ENCODE data around the gene GAS7. TPM values are rescaled to one million over a fixed set of nuclear protein-coding genes. Genes with fewer than 3 reads are reported as not detected.

The GAS7 gene
- total RNA-seq, 1 experiment from 2014 or later = 0.10 TPM

DNA sequence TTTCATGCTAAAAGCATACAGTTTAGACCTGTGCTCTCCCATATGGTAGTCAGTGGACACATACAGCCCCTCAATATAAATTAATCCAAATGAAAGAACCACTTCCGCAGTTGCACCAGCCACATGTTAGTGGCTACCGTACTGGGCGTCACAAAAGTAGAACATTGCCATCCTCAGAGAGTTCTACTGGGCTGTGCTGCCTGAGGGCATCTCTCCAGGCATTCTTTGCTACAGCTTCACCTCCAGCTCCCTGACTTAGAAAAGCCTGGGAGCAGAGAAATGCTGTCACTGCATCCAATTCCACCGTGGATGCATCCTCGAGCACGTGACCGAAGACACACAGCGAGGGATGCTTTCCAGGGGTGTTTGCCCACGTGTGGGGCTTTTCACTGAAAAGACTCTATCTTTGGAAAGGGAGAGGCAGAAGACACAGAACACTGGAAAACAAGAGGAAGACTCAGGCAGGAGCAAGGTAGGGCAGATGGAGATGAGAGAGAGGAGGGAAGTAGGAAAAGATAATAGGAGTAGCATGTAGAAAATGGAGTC, 86.4 kb downstream of the GAS7 start:
- no peak for DNase-seq (ENCODE audit: low spot score)

GRCh38 chr17:10109146-10109545, 89.3 kb downstream of the GAS7 start:
- DNase-seq (ENCODE audit: low spot score) = no peak

GRCh38 chr17:10107316-10108165, 90.9 kb downstream of the GAS7 start:
- no peak for DNase-seq (ENCODE audit: low spot score)

- no peak for DNase-seq (ENCODE audit: low spot score)
These were observed 92.3 kb downstream of the GAS7 start for GRCh38 chr17:10106067-10106466.

GRCh38 chr17:10105513-10106001, 92.8 kb downstream of the GAS7 start:
- DNase-seq (ENCODE audit: low spot score) = no peak

DNA sequence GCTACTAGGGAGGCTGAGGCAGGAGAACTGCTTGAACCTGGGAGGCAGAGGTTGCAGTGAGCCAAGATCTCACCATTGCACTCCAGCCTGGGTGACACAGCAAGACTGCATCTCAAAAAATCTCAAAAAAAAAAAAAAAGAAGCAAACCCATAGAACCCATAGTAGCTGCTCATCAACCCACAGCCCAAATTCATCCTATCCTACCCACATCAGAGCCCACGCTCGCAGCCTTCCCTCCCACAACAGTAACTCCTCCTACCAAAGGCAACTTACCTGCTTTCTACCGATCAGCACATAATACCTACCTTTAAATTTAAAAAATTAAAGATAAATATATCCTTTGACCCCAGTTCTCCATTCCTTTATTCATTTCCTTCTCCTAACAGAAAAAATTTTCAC, 94.7 kb downstream of the GAS7 start:
- DNase-seq (ENCODE audit: low spot score) = no peak

- no peak for DNase-seq (ENCODE audit: low spot score)
These were observed 95.6 kb downstream of the GAS7 start for GRCh38 chr17:10102817-10103216.

GRCh38 chr17:10099051-10099571, 99.3 kb downstream of the GAS7 start:
- peak; percentile 42 for DNase-seq (ENCODE audit: low spot score)

- no peak for DNase-seq (ENCODE audit: low spot score)
These were observed 101.8 kb downstream of the GAS7 start for GRCh38 chr17:10096596-10096995.

DNA sequence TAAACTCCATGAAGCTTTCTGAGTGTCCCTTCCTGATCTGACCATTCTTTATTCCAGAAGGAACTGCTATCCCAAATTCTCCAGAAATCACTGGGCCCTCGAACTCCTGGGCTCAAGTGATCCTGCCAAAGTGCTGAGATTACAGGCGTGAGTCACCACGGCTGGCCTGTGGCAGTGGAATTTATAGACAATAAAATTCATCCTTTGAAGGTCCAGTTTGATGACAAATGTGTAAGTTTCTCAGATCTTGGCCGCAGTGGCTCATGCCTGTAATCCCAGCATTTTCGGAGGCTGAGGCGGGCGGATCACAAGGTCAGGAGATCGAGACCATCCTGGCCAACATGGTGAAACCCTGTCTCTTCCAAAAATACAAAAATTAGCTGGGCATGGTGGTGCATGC, 103.1 kb downstream of the GAS7 start:
- peak; percentile 92 for DNase-seq (ENCODE audit: low spot score)

- no peak for DNase-seq (ENCODE audit: low spot score)
These were observed 103.6 kb downstream of the GAS7 start for GRCh38 chr17:10094797-10095196.

- no peak for DNase-seq (ENCODE audit: low spot score)
These were observed 105.8 kb downstream of the GAS7 start for GRCh38 chr17:10092595-10092994.

DNA sequence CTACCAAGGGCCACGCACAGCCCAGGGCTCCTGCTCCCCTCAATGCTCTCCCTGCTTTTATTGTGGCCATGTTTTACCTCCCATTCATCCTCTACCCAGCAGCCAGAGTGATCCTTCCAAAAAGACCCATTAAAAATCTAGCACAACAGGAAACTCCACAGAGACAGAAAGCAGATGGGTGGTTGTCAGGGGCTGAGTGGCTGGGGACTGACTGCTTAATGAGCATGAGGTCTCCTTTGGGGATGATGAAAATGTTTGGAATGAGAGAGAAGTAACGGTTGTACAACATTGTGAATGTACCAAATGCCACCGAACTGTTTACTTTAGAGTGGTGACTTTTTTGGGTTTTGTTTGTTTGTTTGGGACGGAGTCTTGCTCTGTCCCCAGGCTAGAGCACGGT, 107.4 kb downstream of the GAS7 start:
- DNase-seq (ENCODE audit: low spot score) = no peak

GRCh38 chr17:10089196-10089804, 109.1 kb downstream of the GAS7 start:
- no peak for DNase-seq (ENCODE audit: low spot score)

- DNase-seq (ENCODE audit: low spot score) = peak; percentile 77
These were observed 110.0 kb downstream of the GAS7 start for GRCh38 chr17:10088444-10088843.

DNA sequence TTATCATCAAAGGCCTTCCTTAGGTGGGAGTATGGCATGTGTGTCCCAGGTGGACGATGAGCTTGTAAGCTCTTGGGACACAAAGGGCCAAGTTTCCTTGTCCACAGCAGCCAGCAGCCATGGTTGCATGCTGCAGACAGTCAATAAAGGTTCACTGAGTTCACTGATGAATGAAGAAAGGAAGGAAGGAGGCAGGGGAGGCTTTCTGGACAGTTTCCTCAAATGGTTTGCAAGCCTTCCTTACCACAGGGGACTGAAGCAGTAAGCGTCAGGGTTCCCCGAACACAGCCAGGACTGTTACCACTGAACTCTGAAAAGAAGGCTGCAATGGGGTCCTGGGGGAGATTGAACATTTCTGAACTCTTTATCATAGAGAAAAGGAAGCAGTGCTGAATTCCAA, 111.1 kb downstream of the GAS7 start:
- no peak for DNase-seq (ENCODE audit: low spot score)

DNA sequence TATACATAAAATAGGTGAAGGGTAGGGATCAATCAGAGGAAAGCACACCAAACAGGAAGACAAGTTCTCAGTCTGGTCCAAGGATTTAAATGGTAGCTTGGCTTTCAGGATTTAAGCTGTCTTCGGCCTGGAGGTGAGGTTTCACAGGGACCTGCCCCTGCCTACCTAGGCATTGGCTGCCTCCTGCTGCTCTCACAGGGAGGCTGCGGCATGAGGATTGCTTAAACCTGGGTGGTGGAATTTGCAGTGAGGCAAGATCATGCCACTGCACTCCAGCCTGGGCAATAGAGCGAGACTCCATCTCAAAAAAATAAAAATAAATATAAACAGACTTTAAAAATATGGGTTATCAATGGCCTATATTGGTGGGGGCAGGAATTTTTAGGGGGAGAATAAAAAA, 114.5 kb downstream of the GAS7 start:
- no peak for DNase-seq (ENCODE audit: low spot score)

GRCh38 chr17:10082795-10083194, 115.6 kb downstream of the GAS7 start:
- no peak for DNase-seq (ENCODE audit: low spot score)

GRCh38 chr17:10081571-10082169, 116.7 kb downstream of the GAS7 start:
- no peak for DNase-seq (ENCODE audit: low spot score)

DNA sequence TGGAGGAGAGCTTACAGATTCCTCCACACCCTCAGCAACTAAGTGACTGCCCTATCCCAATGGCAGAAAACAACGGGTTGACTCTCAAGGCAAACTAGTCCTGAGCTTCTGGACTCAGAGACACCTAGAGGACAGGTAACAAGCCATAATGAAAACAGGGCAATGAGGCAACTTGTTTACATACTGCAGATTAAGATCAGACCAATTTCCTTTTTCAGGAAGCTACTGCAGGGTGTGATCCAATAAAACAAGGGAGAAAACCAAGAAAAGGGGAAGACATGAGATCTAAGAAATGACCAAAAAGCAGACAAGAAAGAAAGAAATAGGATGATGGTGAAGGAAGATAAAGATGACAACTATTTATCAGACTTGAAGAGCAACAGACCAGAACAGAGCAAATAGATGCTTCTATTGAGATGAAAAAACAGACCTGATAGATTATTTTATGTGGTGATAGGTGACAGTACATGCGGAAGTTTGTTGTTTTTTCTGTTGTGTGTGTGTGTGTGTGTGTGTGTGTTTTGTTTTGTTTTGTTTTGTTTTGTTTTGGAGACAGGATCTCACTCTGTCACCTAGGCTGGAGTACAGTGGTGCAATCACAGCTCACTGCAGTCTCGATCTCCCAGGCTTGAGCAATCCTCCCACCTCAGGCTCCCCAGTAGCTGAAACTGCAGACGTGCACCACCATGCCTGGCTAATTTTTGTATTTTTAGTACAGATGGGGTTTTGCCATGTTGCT, 120.7 kb downstream of the GAS7 start:
- DNase-seq (ENCODE audit: low spot score) = no peak

GRCh38 chr17:10075919-10076318, 122.5 kb downstream of the GAS7 start:
- no peak for DNase-seq (ENCODE audit: low spot score)

GRCh38 chr17:10073941-10074340, 124.5 kb downstream of the GAS7 start:
- DNase-seq (ENCODE audit: low spot score) = no peak

All from A172 (cell line).